Testis (tissue), 2 donors: ENCODE data around the gene NTM.

ENCODE experiments used
- CTCF ChIP-seq, 3 experiments: fragments of 450-650 bp in 2 of 3; fragments of 200-600 bp in 1 of 3; sonication (generic) in 1 of 3; IDR thresholded peaks; one replicate each; pipeline ENCODE4 v1.5.1; 2016 to 2019; ENCODE audit warnings: antibody characterized with exemption in 3 of 3, mild to moderate bottlenecking in 2 of 3, moderate library complexity in 1 of 3
- POLR2A ChIP-seq: fragments of 450-650 bp; IDR thresholded peaks from one replicate; pipeline ENCODE4 v1.6.1; 2017; ENCODE audit warnings: antibody characterized with exemption, mild to moderate bottlenecking, moderate library complexity

GRCh38 chr11:131629925-131630540, 259.6 kb downstream of the NTM start:
- TF ChIP-seq CTCF (IDR thresholded peaks at IDR 0.05) (no peak), POLR2A (no peak)
